K562 (cell line): Measurements from ENCODE around the gene FAM43B.

ENCODE experiments used
- FOXJ3 ChIP-seq: sonication (generic); formaldehyde crosslinking; IDR thresholded peaks from 2 replicates; pipeline ENCODE4 v1.4.0; 2020; ENCODE audit warnings: mild to moderate bottlenecking, missing genetic modification reagents
- RFX5 ChIP-seq: IDR thresholded peaks from 2 replicates; pipeline ENCODE4 v1.6.1; 2011; ENCODE audit warnings: low read depth, mild to moderate bottlenecking, improper control_type of control experiment, low read length
- TAF7 ChIP-seq: fragments of 450-650 bp; IDR thresholded peaks from 2 replicates; pipeline ENCODE4 v1.6.1; 2016; ENCODE audit warnings: missing genetic modification characterization, missing compliant biosample characterization
- ZNF12 ChIP-seq: sonication (generic); formaldehyde crosslinking; IDR thresholded peaks from 2 replicates; pipeline ENCODE4 v1.4.0; 2020; ENCODE audit warnings: mild to moderate bottlenecking, missing genetic modification reagents
- ZNF274 ChIP-seq: IDR thresholded peaks from 2 replicates; pipeline ENCODE4 v1.6.1; 2011; ENCODE audit warnings: low read depth, mild to moderate bottlenecking, low read length, moderate library complexity, borderline replicate concordance
- ZNF311 ChIP-seq: fragments of 250-450 bp; sonication (Bioruptor Pico); IDR thresholded peaks from 2 replicates; pipeline ENCODE4 v1.4.0; 2020; ENCODE audit warnings: mild to moderate bottlenecking, moderate library complexity
- TF ChIP-seq, protein P1 (sequence below): sonication (generic); formaldehyde crosslinking; IDR thresholded peaks from 2 replicates; pipeline ENCODE4 v1.8.0; 2022; ENCODE audit warnings: mild to moderate bottlenecking, missing genetic modification reagents

DNA sequence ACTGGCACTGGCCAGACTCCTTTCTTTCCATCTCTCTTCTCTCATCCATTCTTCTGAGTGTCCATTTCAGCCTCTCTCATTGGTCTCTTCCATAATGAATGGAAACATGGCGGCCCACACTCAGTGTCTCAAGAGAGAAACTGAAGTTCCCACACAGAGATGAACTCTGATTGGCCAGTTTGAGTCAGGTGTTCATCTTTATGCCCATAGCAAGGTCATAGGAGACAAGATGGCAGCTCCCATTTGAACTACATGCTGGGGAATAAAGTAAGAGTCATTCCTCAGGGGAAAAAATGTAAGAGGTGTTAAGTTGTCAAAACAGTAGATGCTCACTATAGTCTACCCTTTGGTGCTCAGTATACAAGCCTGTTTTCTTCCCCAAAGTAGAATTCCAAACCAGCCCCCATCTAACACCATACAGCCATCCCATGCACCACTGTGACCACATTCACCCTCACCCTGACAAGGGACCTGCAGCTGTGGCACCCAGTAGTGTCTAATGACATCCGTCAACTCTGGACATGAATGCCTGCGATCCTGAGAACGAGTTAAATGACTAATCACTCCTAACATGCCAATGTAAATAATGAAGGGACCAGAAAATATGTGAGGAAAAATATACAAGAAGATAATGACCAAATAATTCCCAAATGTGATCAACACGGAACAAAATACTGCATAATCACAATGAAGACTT, 48.9 kb downstream of the FAM43B start:
- TF ChIP-seq TAF7 (tag): no peak
- TF ChIP-seq ZNF311 (CRISPR knock-in tag): no peak
- TF ChIP-seq FOXJ3 (CRISPR knock-in tag): no peak
- no peak for TF ChIP-seq ZNF274
- no peak for TF ChIP-seq ZNF12 (CRISPR knock-in tag)
- TF ChIP-seq RFX5: no peak
- TF ChIP-seq, protein P1, sequence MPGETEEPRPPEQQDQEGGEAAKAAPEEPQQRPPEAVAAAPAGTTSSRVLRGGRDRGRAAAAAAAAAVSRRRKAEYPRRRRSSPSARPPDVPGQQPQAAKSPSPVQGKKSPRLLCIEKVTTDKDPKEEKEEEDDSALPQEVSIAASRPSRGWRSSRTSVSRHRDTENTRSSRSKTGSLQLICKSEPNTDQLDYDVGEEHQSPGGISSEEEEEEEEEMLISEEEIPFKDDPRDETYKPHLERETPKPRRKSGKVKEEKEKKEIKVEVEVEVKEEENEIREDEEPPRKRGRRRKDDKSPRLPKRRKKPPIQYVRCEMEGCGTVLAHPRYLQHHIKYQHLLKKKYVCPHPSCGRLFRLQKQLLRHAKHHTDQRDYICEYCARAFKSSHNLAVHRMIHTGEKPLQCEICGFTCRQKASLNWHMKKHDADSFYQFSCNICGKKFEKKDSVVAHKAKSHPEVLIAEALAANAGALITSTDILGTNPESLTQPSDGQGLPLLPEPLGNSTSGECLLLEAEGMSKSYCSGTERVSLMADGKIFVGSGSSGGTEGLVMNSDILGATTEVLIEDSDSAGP (CRISPR knock-in tag): no peak
